A673 (cell line): ENCODE measurements around the gene NXNL1. TPM values are rescaled to one million over a fixed set of nuclear protein-coding genes. Genes with fewer than 3 reads are reported as not detected.

ENCODE experiments used
- BruUV-seq: library from RNA; stranded (reverse); fragments of 400-500 nt; replicated peaks from 2 replicates; lab custom pipeline; 2021; lab: Mats Ljungman, UMichigan
- CTCF ChIA-PET: fragments of 300-600 bp; sonication (Branson Sonifier 250); formaldehyde crosslinking; loops from one replicate; lab custom pipeline; 2022; ENCODE audit warnings: antibody characterized with exemption; lab: Charles Lee
- POLR2A ChIA-PET: fragments of 300-600 bp; sonication (Branson Sonifier 250); formaldehyde crosslinking; loops from one replicate; lab custom pipeline; 2022; ENCODE audit warnings: antibody characterized with exemption; ENCODE audit not compliant: low non-redundant PET; lab: Charles Lee
- DNase-seq: peaks from one replicate; pipeline ENCODE4 v3.0.0-alpha.2; 2015; ENCODE audit warnings: low spot score
- H3K27ac ChIP-seq: fragments of 200-600 bp; sonication (generic); 2 replicates; pipeline ENCODE4 v1.5.1; 2016; ENCODE audit warnings: mixed run types, low read depth, mild to moderate bottlenecking, mixed read lengths, antibody characterized with exemption, low read length; ENCODE audit not compliant: poor library complexity, severe bottlenecking
- H3K27me3 ChIP-seq: fragments of 200-600 bp; sonication (generic); replicated peaks from 2 replicates; pipeline ENCODE4 v1.6.1; 2017; ENCODE audit warnings: mixed run types, low read depth, mild to moderate bottlenecking, mixed read lengths, antibody characterized with exemption, low read length; ENCODE audit not compliant: insufficient read depth, poor library complexity
- H3K36me3 ChIP-seq: fragments of 200-600 bp; sonication (generic); 2 replicates; pipeline ENCODE4 v1.6.1; 2016; ENCODE audit warnings: mixed run types, mild to moderate bottlenecking, mixed read lengths, antibody characterized with exemption, low read length; ENCODE audit not compliant: insufficient read depth, poor library complexity, severe bottlenecking
- H3K4me1 ChIP-seq: fragments of 200-600 bp; sonication (generic); 2 replicates; pipeline ENCODE4 v1.6.1; 2017; ENCODE audit warnings: mixed run types, mild to moderate bottlenecking, mixed read lengths, antibody characterized with exemption, low read length; ENCODE audit not compliant: insufficient read depth, poor library complexity, severe bottlenecking
- H3K4me3 ChIP-seq: fragments of 200-600 bp; sonication (generic); 2 replicates; pipeline ENCODE4 v1.5.1; 2016; ENCODE audit warnings: low read depth, mixed run types, mild to moderate bottlenecking, mixed read lengths, low read length; ENCODE audit not compliant: poor library complexity, severe bottlenecking
- H3K9me3 ChIP-seq: fragments of 200-600 bp; sonication (generic); 2 replicates; pipeline ENCODE4 v1.6.1; 2016; ENCODE audit warnings: mixed run types, low read depth, mild to moderate bottlenecking, mixed read lengths, antibody characterized with exemption, low read length; ENCODE audit not compliant: poor library complexity, severe bottlenecking
- EZH2 ChIP-seq: fragments of 200-600 bp; sonication (generic); IDR thresholded peaks from 2 replicates; pipeline ENCODE4 v1.6.1; 2017; ENCODE audit warnings: borderline replicate concordance, low read depth, mild to moderate bottlenecking, mixed read lengths, antibody characterized with exemption, low read length; ENCODE audit not compliant: poor library complexity, severe bottlenecking
- intact Hi-C: fragments of 100-400 bp; cut with micrococcal nuclease; formaldehyde crosslinking; loops from one replicate; pipeline ENCODE4 v1.10.0; 2022; ENCODE audit not compliant: unreplicated experiment
- total RNA-seq: library from RNA; stranded (reverse); gene quantifications from 2 replicates; pipeline ENCODE4 v1.2.3, GENCODE V29; 2021
- TF ChIP-seq, protein P1 (sequence below): fragments of 300-800, 200-600 bp; sonication (generic); conservative IDR thresholded peaks from 2 replicates; pipeline ENCODE4 v1.5.1; 2017; ENCODE audit warnings: low read depth, mild to moderate bottlenecking, antibody characterized with exemption, low read length, moderate library complexity, mixed read lengths

Gene NXNL1
- total RNA-seq, 1 experiment from 2014 or later = not detected

DNA sequence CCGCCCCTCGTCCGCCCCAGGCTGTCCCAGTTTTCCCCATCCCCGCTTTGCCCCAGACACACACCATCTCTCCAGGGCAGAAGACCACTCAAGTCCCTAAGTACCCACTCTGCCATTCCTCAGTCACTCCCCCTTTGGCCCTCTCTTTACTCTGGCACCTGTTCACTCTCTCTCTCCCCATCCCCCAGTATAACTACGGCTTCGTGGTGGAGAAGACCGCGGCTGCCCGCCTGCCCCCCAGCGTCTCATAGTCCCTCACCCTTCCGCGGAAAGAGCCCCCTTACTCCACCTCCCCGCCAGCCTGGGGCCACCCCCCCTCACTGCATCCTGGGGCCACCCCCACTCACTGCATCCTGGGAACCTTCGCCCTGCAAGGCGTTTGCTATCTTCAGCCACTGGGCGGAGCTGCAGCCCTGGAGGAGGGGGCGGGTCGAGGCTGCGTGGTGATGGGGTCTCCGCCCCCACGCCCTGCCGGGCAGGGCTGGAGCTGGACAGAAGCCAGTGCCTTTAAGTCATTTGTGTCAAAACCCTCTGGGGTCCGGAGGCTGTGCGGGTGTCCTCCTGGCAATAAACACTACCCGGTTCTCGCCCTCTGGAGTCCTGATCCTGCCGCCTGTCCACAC is 35.9 kb downstream of the NXNL1 start:
- TF ChIP-seq, protein P1, sequence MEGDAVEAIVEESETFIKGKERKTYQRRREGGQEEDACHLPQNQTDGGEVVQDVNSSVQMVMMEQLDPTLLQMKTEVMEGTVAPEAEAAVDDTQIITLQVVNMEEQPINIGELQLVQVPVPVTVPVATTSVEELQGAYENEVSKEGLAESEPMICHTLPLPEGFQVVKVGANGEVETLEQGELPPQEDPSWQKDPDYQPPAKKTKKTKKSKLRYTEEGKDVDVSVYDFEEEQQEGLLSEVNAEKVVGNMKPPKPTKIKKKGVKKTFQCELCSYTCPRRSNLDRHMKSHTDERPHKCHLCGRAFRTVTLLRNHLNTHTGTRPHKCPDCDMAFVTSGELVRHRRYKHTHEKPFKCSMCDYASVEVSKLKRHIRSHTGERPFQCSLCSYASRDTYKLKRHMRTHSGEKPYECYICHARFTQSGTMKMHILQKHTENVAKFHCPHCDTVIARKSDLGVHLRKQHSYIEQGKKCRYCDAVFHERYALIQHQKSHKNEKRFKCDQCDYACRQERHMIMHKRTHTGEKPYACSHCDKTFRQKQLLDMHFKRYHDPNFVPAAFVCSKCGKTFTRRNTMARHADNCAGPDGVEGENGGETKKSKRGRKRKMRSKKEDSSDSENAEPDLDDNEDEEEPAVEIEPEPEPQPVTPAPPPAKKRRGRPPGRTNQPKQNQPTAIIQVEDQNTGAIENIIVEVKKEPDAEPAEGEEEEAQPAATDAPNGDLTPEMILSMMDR = peak; percentile 66
- TF ChIP-seq EZH2 = no peak
- peak; percentile 60 for DNase-seq
- no peak overlapping the region for H3K4me3 ChIP-seq
- H3K4me1 ChIP-seq = peaks cover 5% of the 10 kb centered on the region
- H3K27ac ChIP-seq = no peak overlapping the region
- no peaks in the 10 kb centered on the region for H3K9me3 ChIP-seq
- CTCF ChIA-PET = interaction anchor here (0.7 kb wide), 1 partner anchor 9 kb away, joined by 3 read pairs; no protein-coding TSS in a partner anchor
- H3K36me3 ChIP-seq = peaks cover 3% of the 10 kb centered on the region
- intact Hi-C loops = no loop called here
- POLR2A ChIA-PET = no interaction called here
- BruUV-seq = no TSS peak
- H3K27me3 ChIP-seq = no peaks in the 10 kb centered on the region

DNA sequence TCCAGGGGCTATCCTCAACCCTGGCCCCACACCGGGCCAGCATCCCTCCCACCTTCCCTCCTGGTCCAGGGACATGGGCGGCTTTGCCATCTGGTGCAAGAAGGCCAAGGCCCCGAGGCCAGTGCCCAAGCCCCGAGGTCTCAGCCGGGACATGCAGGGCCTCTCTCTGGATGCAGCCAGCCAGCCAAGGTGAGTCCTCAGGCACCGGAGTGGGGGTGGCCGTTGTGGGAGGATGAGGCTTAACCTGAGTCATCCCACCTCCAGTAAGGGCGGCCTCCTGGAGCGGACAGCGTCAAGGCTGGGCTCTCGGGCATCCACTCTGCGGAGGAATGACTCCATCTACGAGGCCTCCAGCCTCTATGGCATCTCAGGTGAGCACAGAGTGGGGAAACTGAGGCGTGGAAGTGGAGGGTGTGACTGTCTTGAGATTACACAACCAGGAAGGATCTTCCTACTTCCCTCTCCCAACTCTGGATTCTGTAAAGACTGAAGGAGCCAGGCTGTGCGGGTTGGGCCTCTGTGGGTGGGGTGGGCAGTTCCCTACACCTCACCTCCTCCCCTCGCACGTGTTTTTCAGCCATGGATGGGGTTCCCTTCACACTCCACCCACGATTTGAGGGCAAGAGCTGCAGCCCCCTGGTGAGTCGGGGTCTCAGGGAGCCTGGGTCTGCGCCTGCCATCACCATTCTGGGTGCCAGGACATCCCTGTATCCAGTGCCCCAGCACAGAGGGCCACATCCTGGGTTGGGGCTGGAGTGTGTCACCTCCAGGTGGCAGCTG is 37.1 kb downstream of the NXNL1 start:
- TF ChIP-seq, protein P1 = no peak
- no peak for TF ChIP-seq EZH2
- no peak overlapping the region for H3K4me3 ChIP-seq
- H3K27ac ChIP-seq = no peak overlapping the region
- H3K27me3 ChIP-seq = no peaks in the 10 kb centered on the region
- no TSS peak for BruUV-seq
- no peaks in the 10 kb centered on the region for H3K9me3 ChIP-seq
- POLR2A ChIA-PET = no interaction called here
- CTCF ChIA-PET = interaction anchor here (0.6 kb wide), 1 partner anchor 180 kb away, joined by 6 read pairs; no protein-coding TSS in a partner anchor
- no peak for DNase-seq
- intact Hi-C loops = no loop called here
- peaks cover 3% of the 10 kb centered on the region for H3K36me3 ChIP-seq
- peaks cover 5% of the 10 kb centered on the region for H3K4me1 ChIP-seq

DNA sequence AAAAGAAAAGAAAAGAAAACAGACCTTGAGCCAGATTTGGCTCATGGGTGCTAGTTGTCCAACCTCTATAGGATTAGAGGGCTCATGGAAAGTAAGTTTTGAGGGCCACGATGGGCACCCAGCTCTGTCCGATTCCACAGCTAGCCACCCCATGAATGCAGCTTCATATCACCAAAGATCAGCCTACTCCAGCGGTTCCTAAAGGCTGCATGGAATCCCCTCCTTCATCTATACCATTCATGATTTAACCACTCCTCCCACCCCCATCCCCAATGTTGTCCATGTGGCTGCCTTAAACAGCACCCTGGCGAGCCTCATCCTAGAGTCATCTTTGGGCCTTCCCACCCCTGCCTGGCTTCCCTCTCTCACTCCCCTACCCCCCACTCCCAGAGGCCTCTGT is 38.8 kb downstream of the NXNL1 start:
- Histone ChIP-seq H3K4me1 (peaks cover 5% of the 10 kb centered on the region), H3K36me3 (peaks cover 3% of the 10 kb centered on the region), H3K27me3 (no peaks in the 10 kb centered on the region), H3K9me3 (no peaks in the 10 kb centered on the region), H3K4me3 (no peak overlapping the region), H3K27ac (no peak overlapping the region)
- POLR2A ChIA-PET = no interaction called here
- DNase-seq = no peak
- intact Hi-C loops = no loop called here
- no peak for TF ChIP-seq EZH2
- TF ChIP-seq, protein P1 = no peak
- no TSS peak for BruUV-seq
- CTCF ChIA-PET = no interaction called here
